ENCODE data around the gene CLDN2. TPM values are rescaled to one million over a fixed set of nuclear protein-coding genes. Genes with fewer than 3 reads are reported as not detected.

Gene CLDN2
- polyA plus RNA-seq (2012; ENCODE audit: insufficient read length, low read depth): not detected

GRCh38 chrX:106919932-106920452 is at the start of gene CLDN2:
Gene CLDN2, plus strand, starts transcription at chrX:106920402. Its CDS starts 7,827 bp downstream, at chrX:106928229.
- no peak for TF ChIP-seq SIN3A (IDR thresholded peaks at IDR 0.05; ENCODE audit: borderline replicate concordance, insufficient read depth, low read length)
- TF ChIP-seq REST (IDR thresholded peaks at IDR 0.05; ENCODE audit: insufficient read depth in 1 of 2, low read depth in 2 of 2, low read length in 2 of 2): no peak
- TF ChIP-seq TAF1 (IDR thresholded peaks at IDR 0.05; ENCODE audit: borderline replicate concordance, insufficient read depth, low read length): no peak
- no peak for TF ChIP-seq POLR2AphosphoS5 (IDR thresholded peaks at IDR 0.05; ENCODE audit: low read depth, low read length)
- no peak for TF ChIP-seq FOXP2 (optimal IDR thresholded peaks at IDR 0.05; ENCODE audit: borderline replicate concordance, extremely low read depth, extremely low read length, insufficient read depth)

GRCh38 chrX:106874075-106874474 is 46.1 kb upstream of the CLDN2 start:
- TF ChIP-seq SIN3A (IDR thresholded peaks at IDR 0.05; ENCODE audit: borderline replicate concordance, insufficient read depth, low read length) (no peak), POLR2AphosphoS5 (IDR thresholded peaks at IDR 0.05; ENCODE audit: low read depth, low read length) (no peak), TAF1 (IDR thresholded peaks at IDR 0.05; ENCODE audit: borderline replicate concordance, insufficient read depth, low read length) (no peak), REST (IDR thresholded peaks at IDR 0.05; ENCODE audit: insufficient read depth in 1 of 2, low read depth in 2 of 2, low read length in 2 of 2) (no peak), FOXP2 (optimal IDR thresholded peaks at IDR 0.05; ENCODE audit: borderline replicate concordance, extremely low read depth, extremely low read length, insufficient read depth) (no peak)

GRCh38 chrX:106875151-106875550 is 45.1 kb upstream of the CLDN2 start:
- no peak for TF ChIP-seq TAF1 (IDR thresholded peaks at IDR 0.05; ENCODE audit: borderline replicate concordance, insufficient read depth, low read length)
- no peak for TF ChIP-seq REST (IDR thresholded peaks at IDR 0.05; ENCODE audit: insufficient read depth in 1 of 2, low read depth in 2 of 2, low read length in 2 of 2)
- no peak for TF ChIP-seq POLR2AphosphoS5 (IDR thresholded peaks at IDR 0.05; ENCODE audit: low read depth, low read length)
- TF ChIP-seq FOXP2 (optimal IDR thresholded peaks at IDR 0.05; ENCODE audit: borderline replicate concordance, extremely low read depth, extremely low read length, insufficient read depth): no peak
- no peak for TF ChIP-seq SIN3A (IDR thresholded peaks at IDR 0.05; ENCODE audit: borderline replicate concordance, insufficient read depth, low read length)

- TF ChIP-seq SIN3A (IDR thresholded peaks at IDR 0.05; ENCODE audit: borderline replicate concordance, insufficient read depth, low read length) (no peak), TAF1 (IDR thresholded peaks at IDR 0.05; ENCODE audit: borderline replicate concordance, insufficient read depth, low read length) (no peak), POLR2AphosphoS5 (IDR thresholded peaks at IDR 0.05; ENCODE audit: low read depth, low read length) (no peak), FOXP2 (optimal IDR thresholded peaks at IDR 0.05; ENCODE audit: borderline replicate concordance, extremely low read depth, extremely low read length, insufficient read depth) (no peak), REST (IDR thresholded peaks at IDR 0.05; ENCODE audit: insufficient read depth in 1 of 2, low read depth in 2 of 2, low read length in 2 of 2) (no peak)
Measured at GRCh38 chrX:106889468-106889867, 30.7 kb upstream of the CLDN2 start.
